ENCODE measurements around the gene XYLT1.

The XYLT1 gene

DNA sequence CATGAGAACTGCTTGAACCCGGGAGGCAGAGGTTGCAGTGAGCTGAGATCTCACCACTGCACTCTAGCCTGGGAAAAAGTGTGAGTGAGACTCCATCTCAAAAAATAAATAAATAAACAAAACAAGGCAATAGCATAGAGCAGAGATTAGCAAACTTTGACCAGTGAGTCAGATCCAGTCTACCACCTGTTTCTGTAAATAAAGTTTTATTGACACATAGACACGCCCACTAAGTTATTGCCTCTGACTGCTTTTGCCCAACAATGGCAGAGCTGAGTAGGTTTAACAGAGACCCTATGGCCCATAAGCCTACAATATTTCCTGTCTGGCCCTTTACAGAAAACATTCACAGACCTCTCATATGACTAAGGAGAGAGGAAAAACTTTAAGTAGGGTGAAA is 44.3 kb downstream of the XYLT1 start:
- TF ChIP-seq ELF4 (IDR thresholded peaks at IDR 0.05) (no peak), BHLHE40 (IDR thresholded peaks at IDR 0.05; ENCODE audit: borderline replicate concordance) (no peak), NFRKB (IDR thresholded peaks at IDR 0.05) (no peak), CTBP1 (IDR thresholded peaks at IDR 0.05; ENCODE audit: borderline replicate concordance) (no peak), ARNT (IDR thresholded peaks at IDR 0.05) (no peak), SUZ12 (IDR thresholded peaks at IDR 0.05) (no peak), FOXK2 (IDR thresholded peaks at IDR 0.05) (no peak), FOXM1 (IDR thresholded peaks at IDR 0.05; ENCODE audit: borderline replicate concordance) (no peak), FOXA1 (IDR thresholded peaks at IDR 0.05) (no peak), L3MBTL2 (conservative IDR thresholded peaks at IDR 0.05) (no peak), ZNF384 (IDR thresholded peaks at IDR 0.05) (no peak), HDGF (IDR thresholded peaks at IDR 0.05; ENCODE audit: borderline replicate concordance) (no peak), LEF1 (IDR thresholded peaks at IDR 0.05; ENCODE audit: borderline replicate concordance) (no peak), TARDBP (IDR thresholded peaks at IDR 0.05) (no peak)
- TF ChIP-seq, protein P1, sequence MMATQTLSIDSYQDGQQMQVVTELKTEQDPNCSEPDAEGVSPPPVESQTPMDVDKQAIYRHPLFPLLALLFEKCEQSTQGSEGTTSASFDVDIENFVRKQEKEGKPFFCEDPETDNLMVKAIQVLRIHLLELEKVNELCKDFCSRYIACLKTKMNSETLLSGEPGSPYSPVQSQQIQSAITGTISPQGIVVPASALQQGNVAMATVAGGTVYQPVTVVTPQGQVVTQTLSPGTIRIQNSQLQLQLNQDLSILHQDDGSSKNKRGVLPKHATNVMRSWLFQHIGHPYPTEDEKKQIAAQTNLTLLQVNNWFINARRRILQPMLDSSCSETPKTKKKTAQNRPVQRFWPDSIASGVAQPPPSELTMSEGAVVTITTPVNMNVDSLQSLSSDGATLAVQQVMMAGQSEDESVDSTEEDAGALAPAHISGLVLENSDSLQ (IDR thresholded peaks at IDR 0.05): no peak
- DNase-seq (ENCODE audit: extremely low spot score): no peak
- ChIA-PET CTCF (no interaction called here), POLR2A (no interaction called here)

DNA sequence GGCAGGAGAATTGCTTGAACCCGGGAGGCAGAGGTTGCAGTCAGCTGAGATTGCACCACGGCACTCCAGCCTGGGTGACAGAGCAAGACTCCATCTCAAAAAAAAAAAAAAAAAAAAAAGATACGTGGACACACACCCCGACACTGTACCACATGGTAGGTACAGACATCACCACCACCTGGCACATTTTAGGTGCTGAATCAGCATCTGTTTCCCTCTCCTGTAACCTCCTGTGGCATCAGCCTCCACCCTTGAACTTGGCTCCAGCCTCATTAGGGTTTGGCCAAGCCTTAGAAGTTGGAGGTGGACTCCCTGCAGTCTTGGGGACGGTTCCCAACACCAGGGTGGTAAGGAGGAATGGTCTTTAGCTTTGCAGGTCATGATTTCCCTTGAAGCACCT is 46.0 kb downstream of the XYLT1 start:
- POLR2A ChIA-PET: no interaction called here
- no peak for DNase-seq (ENCODE audit: extremely low spot score)
- no peak for TF ChIP-seq BHLHE40 (IDR thresholded peaks at IDR 0.05; ENCODE audit: borderline replicate concordance)
- TF ChIP-seq ELF4 (IDR thresholded peaks at IDR 0.05): no peak
- no peak for TF ChIP-seq FOXM1 (IDR thresholded peaks at IDR 0.05; ENCODE audit: borderline replicate concordance)
- TF ChIP-seq ZNF384 (IDR thresholded peaks at IDR 0.05): no peak
- no peak for TF ChIP-seq FOXK2 (IDR thresholded peaks at IDR 0.05)
- TF ChIP-seq ARNT (IDR thresholded peaks at IDR 0.05): no peak
- no peak for TF ChIP-seq CTBP1 (IDR thresholded peaks at IDR 0.05; ENCODE audit: borderline replicate concordance)
- TF ChIP-seq HDGF (IDR thresholded peaks at IDR 0.05; ENCODE audit: borderline replicate concordance): no peak
- CTCF ChIA-PET: no interaction called here

DNA sequence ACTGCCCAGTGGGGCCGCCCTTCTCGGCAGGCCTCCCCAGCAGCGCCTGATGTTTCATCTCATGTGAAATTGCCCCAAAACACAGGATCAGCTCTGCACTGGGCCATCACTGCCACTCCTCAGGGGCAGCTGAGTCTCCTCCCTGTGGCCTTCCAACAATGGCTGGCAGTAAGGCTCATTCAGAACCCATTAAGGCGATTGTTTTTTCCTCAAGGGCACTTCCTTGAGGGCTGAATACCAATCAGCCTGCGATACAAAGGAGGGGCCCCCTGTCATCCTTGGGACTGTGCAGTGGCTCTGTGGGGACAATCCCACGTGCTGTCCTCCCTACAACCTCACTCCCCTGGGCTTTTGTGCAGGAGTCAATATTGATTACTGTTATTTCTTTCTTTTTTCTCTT is 47.5 kb downstream of the XYLT1 start:
- DNase-seq (ENCODE audit: extremely low spot score): no peak
- ChIA-PET POLR2A (no interaction called here), CTCF (no interaction called here)
- TF ChIP-seq BHLHE40 (IDR thresholded peaks at IDR 0.05; ENCODE audit: borderline replicate concordance) (no peak), CTBP1 (IDR thresholded peaks at IDR 0.05; ENCODE audit: borderline replicate concordance) (no peak), ARNT (IDR thresholded peaks at IDR 0.05) (no peak), FOXM1 (IDR thresholded peaks at IDR 0.05; ENCODE audit: borderline replicate concordance) (no peak), TARDBP (IDR thresholded peaks at IDR 0.05) (no peak), FOXK2 (IDR thresholded peaks at IDR 0.05) (no peak), SUZ12 (IDR thresholded peaks at IDR 0.05) (no peak), ZNF384 (IDR thresholded peaks at IDR 0.05) (no peak), LEF1 (IDR thresholded peaks at IDR 0.05; ENCODE audit: borderline replicate concordance) (no peak), FOXA1 (IDR thresholded peaks at IDR 0.05) (no peak), L3MBTL2 (conservative IDR thresholded peaks at IDR 0.05) (no peak), SP1 (IDR thresholded peaks at IDR 0.05) (no peak), NFRKB (IDR thresholded peaks at IDR 0.05) (no peak)
- TF ChIP-seq, protein P1 (IDR thresholded peaks at IDR 0.05): no peak

DNA sequence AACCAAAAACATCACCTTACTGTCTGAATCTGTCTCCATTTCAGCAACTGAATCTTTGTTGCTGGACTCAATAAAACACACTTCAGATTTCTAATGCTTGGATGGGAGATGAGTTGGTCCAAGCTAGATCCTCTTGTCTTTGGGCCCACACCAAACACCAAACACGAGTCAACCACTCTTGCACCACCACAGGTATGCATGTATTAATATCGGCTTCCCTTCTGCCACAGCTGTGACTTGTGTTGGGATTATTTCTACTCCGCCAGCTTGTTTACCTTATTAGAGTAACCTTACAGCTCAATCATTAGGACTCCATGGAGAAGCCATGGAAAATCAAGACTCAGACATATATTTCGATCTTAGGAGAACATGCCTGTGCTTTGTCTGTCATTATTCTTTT is 49.9 kb downstream of the XYLT1 start:
- DNase-seq (ENCODE audit: extremely low spot score): no peak
- ChIA-PET POLR2A (no interaction called here), CTCF (interaction anchor here (0.6 kb wide), 1 partner anchor 116 kb away, joined by 3 read pairs; no protein-coding TSS in a partner anchor)
- no peak for TF ChIP-seq FOXA1 (IDR thresholded peaks at IDR 0.05)
- TF ChIP-seq NFRKB (IDR thresholded peaks at IDR 0.05): no peak
- no peak for TF ChIP-seq SP1 (IDR thresholded peaks at IDR 0.05)
- TF ChIP-seq HDGF (IDR thresholded peaks at IDR 0.05; ENCODE audit: borderline replicate concordance): no peak
- TF ChIP-seq LEF1 (IDR thresholded peaks at IDR 0.05; ENCODE audit: borderline replicate concordance): no peak
- TF ChIP-seq ARNT (IDR thresholded peaks at IDR 0.05): no peak
- TF ChIP-seq, protein P1 (IDR thresholded peaks at IDR 0.05): no peak
- TF ChIP-seq ELF4 (IDR thresholded peaks at IDR 0.05): no peak
- no peak for TF ChIP-seq FOXK2 (IDR thresholded peaks at IDR 0.05)

DNA sequence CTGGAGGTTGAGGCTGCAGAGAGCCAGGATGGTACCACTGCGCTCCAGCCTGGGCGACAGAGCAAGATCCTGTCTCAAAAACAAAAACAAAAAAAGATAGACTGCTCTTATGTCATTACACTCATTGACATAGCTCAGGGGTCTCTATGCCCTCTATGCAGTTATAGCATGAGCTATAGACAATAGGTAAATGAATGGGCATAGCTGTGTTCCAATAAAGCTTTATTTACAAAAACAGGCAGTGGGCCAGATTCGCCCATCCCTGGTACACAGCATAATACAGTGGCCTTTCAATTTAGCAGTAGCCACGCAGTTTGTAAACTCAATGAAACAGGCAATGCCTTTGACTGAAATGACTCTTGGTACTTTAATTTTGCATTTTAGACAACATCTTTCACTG is 51.5 kb downstream of the XYLT1 start:
- no peak for DNase-seq (ENCODE audit: extremely low spot score)
- POLR2A ChIA-PET: no interaction called here
- TF ChIP-seq, protein P1 (IDR thresholded peaks at IDR 0.05): no peak
- no peak for TF ChIP-seq ARNT (IDR thresholded peaks at IDR 0.05)
- no peak for TF ChIP-seq FOXM1 (IDR thresholded peaks at IDR 0.05; ENCODE audit: borderline replicate concordance)
- no peak for TF ChIP-seq HDGF (IDR thresholded peaks at IDR 0.05; ENCODE audit: borderline replicate concordance)
- no peak for TF ChIP-seq ELF4 (IDR thresholded peaks at IDR 0.05)
- TF ChIP-seq TARDBP (IDR thresholded peaks at IDR 0.05): no peak
- no peak for TF ChIP-seq SP1 (IDR thresholded peaks at IDR 0.05)
- TF ChIP-seq FOXA1 (IDR thresholded peaks at IDR 0.05): no peak
- TF ChIP-seq BHLHE40 (IDR thresholded peaks at IDR 0.05; ENCODE audit: borderline replicate concordance): no peak
- TF ChIP-seq L3MBTL2 (conservative IDR thresholded peaks at IDR 0.05): no peak
- CTCF ChIA-PET: no interaction called here

DNA sequence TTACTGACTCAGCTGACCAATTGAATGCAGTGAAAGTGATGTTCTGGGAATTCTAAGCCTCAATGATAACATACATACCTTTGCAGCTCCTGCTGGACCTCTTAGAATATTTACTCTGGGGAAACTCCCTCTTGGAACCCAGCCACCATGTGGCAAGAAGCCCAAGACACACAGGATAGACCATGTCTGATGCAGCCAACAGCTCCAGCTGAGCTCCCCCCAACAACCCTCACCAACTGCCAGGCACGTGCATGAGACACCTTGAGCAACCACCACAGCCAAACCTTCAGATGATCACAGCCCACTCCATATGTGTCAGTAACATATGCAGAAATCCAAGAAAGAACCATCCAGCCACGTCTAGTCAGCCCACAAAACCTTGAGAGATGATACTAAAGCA is 53.0 kb downstream of the XYLT1 start:
- ChIA-PET POLR2A (no interaction called here), CTCF (no interaction called here)
- no peak for TF ChIP-seq TARDBP (IDR thresholded peaks at IDR 0.05)
- no peak for TF ChIP-seq HDGF (IDR thresholded peaks at IDR 0.05; ENCODE audit: borderline replicate concordance)
- no peak for TF ChIP-seq SUZ12 (IDR thresholded peaks at IDR 0.05)
- TF ChIP-seq ELF4 (IDR thresholded peaks at IDR 0.05): no peak
- no peak for TF ChIP-seq LEF1 (IDR thresholded peaks at IDR 0.05; ENCODE audit: borderline replicate concordance)
- no peak for TF ChIP-seq CTBP1 (IDR thresholded peaks at IDR 0.05; ENCODE audit: borderline replicate concordance)
- TF ChIP-seq FOXK2 (IDR thresholded peaks at IDR 0.05): no peak
- no peak for TF ChIP-seq L3MBTL2 (conservative IDR thresholded peaks at IDR 0.05)
- no peak for TF ChIP-seq BHLHE40 (IDR thresholded peaks at IDR 0.05; ENCODE audit: borderline replicate concordance)
- no peak for TF ChIP-seq SP1 (IDR thresholded peaks at IDR 0.05)
- no peak for TF ChIP-seq ARNT (IDR thresholded peaks at IDR 0.05)
- no peak for DNase-seq (ENCODE audit: extremely low spot score)
